GM21528 (cell line): ENCODE measurements around the gene ANK3.

Source experiments
- ATAC-seq: cut with Tn5 transposase; IDR thresholded peaks from one replicate; pipeline ENCODE4 v1.9.1; 2021; ENCODE audit warnings: mild to moderate bottlenecking, moderate library complexity; ENCODE audit not compliant: unreplicated experiment, low FRiP score

Gene ANK3

DNA sequence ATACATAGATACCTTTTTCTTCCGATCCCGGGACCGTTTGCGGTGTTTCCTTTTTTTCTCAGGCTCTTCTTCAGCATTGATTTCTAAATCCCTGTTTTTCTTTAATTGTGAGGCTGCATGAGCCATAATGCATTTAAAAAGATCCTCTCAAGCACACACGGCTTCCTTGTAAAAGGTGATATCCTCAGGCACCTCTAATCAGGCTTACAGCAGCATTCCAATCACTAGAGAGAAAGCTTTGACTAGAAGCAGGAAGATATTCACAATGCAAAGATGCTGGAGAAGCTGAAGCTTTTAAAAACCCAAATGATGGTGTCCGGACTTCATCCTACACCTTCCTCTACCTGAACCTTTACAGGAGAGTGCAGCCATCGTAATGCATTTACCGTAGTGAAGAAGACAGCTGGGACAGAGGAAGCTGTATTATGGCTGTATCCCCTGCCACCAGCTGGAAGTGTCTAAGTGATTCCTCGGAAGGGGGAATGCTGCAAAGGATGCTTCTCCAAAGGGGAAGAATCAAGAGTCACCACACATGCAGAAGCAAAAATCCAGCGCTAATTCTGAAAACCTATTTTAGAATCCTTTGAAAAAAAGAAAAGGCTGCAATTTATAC lies at the start of gene ANK3:
Gene ANK3, minus strand, starts transcription at position 463 of the 613 bp plus-strand sequence. Its CDS starts 337 bp downstream, at position 126.
- no peak for ATAC-seq

DNA sequence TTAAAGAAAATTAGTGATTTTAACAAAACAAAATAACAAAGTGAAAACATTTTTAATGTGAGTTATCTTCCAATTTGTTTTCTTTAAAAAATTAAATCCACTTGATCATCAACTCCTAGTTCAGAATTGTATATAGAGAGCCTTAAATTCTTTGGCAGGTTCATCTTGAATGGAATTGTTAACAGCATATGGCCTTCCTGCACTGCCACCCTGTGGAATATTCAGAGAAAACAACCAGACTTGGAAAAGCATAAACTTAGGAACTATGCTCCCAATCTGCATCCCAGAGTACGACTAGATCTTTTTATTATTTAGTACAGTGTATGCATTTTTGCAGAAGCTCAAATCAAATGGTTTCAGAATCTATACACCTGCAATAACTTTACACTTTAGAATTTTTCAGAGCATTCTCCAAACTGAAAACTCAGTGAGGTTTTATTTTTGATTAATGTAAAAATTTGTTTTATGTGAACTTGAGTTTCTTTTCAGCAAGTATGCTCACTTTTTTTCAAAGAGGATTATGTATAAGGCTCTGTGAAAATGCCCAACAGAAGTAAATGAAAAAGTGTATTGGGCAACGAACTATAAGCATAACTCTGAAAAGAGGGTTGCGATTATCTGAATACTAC lies 44.9 kb upstream of the ANK3 start:
- ATAC-seq, result no peak

DNA sequence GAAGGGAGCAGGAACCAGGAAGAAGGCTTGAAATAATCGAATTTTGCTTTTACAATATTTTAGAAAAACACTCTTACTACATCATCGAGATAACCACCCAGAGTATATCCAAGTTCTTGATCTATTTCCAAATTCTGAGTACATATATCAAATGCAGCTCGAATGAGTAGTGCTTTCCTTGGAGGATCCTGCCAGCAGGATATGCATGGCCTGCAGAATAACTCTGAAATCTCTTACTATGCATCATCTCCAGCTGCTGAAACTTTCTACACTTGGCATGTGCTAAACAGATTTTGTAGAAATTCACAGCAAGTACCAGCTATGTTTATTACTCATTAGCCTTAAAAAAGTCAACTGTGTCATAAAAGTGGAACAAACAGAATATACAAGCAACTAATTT lies 44.0 kb upstream of the ANK3 start:
- ATAC-seq, result no peak

DNA sequence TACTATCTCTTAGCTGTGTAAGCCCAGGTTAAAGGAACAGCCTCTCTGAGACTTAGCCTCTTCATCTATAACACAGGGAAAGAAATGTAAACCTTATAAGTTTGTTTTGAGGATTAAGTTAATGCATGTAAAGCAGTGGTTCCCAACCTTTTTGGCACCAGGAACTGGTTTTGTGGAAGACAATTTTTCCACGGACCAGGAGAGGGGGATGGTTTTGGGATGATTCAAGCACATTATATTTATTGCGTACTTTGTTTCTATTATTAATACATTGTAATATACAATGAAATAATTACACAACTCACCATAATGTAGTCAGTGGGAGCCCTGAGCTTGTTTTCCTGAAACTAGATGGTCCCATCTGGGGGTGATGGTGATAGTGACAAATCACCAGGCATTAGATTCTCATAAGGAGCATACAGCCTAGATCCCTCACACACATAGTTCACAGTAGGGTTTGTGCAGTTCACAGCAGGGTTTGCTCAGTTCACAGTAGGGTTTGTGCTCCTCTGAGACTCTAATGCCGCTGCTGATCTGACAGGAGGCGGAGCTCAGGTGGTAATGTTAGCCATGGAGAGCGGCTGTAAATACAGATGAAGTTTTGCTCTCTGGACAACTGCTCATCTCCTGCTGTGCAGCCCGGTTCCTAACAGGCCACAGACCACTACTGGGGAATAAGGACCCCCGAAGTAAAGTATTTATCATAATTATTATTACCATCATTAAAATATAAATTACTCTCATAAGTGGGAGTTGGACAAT lies 41.3 kb upstream of the ANK3 start:
- ATAC-seq, result no peak

DNA sequence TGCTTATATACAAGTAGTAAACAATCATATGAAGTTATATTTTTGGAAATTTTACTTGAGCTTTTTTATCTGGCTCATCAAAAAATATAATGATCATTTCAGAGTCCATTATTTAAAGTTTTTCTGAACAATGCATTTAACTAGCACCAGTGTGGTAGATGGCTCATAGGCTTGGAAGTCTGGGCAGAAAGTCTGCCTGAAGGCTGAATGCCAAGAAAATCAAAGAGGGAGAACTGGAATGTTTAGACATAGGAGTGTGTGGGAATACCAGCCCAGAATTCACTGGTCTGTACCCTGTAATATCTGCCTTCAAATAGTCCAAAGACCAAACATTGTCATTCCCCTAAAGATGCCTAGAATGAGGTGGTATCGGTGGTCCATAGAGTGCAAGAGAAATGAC lies 40.3 kb upstream of the ANK3 start:
- ATAC-seq, result no peak

DNA sequence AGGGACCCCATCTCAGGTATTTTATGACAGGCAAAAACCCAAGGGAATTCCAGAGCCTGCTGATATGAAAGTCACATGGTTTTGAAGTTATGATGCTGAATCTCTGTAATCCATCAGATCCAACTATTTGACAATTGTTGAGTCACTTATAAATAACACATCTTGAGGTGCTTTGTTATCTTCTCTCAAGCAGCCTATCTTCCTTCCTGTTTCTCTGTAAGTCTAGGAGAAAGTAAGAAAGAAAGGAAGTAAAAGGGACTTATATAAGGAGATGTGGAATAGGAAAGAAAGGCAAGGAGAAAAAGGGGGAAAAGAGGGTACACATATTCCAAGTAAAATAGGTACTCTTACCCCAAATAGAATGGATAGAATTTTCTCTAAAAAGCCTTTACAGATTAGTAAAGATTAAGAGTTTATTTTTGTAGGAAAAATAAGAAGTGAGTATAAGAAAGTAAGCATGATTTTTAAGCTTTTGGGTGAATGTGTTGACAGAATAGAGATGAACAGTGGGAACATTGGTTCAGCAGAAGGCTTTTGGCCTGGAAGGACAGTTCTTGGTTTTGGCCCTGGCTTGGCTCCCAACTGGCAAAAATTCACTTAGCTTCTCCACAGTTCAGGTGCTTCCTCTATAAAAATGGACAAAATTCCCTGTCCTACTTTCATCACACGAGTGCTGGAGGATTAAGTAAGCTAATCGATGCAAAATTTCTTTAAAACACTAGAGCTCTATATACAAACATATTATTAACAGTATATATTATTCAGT lies 39.6 kb upstream of the ANK3 start:
- ATAC-seq, result no peak

DNA sequence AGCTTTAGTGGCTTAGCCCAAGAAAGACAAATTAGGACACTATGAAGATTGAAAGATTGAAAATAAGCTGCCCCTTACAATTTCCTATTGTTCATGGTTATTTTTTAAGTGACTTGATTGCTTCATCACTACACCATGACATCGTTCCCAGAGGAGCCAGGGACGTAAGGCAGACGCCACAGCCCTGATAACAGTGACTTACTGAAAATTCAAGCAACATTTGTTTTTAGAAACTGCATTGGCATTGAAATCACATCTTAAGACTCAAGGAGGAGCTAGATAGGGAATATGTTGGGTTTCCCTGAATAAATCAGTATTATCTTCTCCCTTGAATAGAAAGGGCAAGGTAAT lies 38.7 kb upstream of the ANK3 start:
- ATAC-seq, result no peak

DNA sequence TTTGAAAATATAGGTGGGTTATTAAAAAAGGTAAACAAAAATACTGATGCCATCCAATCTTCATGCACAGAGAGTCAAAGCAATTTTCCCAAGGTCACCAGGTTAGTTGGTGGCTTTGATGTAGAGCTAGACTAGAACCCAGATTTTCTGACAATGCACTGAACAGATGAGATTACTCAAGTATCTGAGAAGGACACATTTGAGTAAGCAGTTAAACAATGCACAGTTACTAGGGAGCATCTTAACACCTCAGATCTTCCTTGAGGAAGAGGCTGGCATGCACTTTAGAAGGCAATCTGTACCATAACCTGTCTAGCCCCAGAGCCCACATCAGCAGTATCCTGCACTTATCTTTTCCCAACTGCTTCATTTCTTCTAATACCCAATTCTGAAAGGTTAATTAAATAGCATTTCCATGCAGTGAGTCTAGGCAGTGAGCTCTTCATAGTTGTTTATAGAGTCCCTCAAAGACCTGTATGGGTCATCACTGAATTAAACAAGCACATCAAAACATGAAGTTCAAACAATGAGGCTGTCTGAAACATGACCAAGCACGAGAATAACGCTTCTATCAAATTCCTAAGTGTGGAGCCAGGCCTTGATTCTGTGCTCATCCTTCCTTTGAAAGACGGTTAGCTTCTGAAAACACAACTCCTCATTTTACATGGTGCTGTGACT lies 38.2 kb upstream of the ANK3 start:
- no peak for ATAC-seq

DNA sequence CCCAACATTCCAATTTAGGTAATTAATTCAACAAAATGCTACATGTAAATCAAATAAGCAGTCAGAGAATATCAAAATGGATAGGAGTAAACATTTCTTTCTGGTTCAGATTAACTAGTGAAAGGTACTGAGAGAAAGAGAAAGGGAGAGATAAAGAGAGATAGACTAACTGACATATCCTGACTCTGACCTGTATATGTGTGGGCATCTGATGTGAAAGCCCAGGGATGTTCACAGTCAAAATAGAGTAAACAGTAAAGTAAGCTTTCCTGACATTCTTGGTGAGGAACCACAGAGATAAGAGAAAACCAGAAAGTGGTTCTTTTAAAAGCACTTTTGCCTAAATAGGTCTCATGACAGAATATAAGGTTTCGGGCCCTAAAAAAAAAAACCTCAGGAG lies 37.5 kb upstream of the ANK3 start:
- no peak for ATAC-seq

DNA sequence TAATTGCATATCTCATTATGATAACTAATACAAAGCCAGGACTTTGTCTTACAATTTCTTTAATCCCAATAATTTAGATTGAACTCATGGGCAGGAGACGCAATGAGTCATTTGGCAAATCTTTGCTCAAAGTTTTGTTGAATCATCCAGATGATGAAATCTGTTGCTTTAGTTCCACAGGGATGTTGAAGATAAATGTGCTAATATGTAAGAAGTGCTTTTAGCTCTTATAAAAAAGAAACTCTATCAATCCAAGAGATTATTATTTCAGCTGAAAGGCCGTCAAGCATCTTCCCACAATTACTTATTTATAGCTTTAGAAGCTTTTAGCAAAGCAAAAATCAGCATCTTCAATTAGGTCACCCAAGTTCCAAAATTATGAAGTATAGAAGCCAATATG lies 36.8 kb upstream of the ANK3 start:
- ATAC-seq, result no peak

DNA sequence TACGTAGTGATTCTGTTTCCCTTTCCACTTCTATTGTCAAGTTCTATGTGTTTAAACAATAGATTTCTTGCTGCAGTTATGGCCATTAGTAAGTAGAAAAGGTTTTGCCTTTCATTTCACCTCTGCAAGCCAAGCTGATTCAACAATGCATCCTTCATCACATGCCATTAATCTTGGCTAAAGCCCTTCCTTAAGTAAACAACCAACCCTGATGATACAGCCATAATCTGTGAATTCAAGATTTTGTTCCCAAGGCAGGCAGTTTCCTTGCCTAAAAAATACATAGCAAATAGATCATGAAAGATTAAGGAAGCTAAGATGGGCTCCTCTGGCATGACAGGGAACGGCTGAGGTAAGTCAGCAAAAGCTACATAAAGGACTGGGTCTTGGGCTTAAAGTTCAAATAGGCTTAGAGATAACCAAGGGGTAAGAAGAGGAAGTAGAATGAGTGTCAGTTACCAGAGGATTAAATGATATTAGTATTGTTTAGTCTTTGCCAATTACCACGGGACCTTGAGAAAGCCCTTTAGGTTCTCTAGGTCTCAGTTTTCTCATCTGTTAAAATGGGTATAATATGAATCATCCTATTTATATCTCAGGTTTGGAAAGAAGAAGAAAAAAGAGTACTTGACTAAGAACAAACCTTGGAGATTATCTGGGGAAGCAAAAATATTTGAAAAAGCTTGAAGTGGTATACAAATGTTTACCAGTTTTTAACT lies 35.9 kb upstream of the ANK3 start:
- ATAC-seq, result no peak

DNA sequence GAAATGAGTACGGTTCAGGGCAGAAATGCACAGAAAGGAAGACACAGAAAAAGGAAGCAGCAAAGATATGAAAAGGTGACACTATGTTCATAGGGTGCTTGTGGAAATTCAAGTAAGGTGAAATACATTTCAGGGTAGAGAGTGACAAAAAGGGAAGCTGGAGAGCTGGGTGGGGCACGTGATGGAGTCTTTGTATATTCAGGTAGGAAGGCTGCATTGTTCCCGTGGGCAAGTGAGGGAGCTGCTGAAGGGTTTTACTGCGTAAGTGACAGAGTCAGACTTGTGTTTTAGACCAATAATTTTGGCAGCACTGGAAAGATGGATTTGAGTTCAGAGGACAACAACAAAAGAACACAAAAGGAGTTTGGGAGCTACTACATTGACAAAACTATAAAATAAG lies 35.3 kb upstream of the ANK3 start:
- ATAC-seq, result no peak

DNA sequence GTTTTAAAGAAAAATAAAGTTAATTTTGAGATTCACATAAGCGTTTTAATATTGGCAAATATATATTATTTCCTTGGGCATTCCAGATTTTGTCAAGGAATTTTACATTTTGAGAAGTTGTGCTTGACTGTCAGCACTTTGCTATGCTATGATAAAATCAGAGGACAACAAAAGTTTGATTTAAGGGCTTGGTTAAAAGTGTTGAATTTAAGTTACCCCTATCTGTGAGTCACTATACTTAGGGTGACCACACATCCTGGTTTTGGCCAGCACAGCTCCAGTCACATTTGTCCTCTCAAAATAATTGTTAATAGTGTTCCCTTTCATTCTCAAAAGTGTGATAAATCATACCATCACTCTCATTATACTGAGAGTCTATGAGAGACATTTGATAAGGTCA lies 34.2 kb upstream of the ANK3 start:
- no peak for ATAC-seq

DNA sequence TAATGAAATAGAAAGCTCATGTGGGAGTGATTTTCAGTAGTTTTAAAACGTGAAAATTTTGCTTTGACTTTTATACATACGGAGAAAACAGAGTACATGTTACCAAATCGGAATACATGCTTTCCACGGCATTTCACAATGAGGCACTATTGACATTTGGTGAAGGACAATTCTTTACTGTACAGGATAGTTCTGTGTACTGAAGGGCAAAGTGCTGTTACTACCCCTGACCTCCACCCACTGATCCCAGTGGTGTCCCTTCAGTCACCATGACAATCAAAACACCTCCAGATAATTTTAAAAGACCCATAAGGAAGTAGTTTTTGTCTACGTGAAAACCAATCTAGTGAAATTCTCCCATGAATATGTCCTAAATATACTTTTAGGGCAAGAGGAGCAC lies 33.1 kb upstream of the ANK3 start:
- no peak for ATAC-seq

DNA sequence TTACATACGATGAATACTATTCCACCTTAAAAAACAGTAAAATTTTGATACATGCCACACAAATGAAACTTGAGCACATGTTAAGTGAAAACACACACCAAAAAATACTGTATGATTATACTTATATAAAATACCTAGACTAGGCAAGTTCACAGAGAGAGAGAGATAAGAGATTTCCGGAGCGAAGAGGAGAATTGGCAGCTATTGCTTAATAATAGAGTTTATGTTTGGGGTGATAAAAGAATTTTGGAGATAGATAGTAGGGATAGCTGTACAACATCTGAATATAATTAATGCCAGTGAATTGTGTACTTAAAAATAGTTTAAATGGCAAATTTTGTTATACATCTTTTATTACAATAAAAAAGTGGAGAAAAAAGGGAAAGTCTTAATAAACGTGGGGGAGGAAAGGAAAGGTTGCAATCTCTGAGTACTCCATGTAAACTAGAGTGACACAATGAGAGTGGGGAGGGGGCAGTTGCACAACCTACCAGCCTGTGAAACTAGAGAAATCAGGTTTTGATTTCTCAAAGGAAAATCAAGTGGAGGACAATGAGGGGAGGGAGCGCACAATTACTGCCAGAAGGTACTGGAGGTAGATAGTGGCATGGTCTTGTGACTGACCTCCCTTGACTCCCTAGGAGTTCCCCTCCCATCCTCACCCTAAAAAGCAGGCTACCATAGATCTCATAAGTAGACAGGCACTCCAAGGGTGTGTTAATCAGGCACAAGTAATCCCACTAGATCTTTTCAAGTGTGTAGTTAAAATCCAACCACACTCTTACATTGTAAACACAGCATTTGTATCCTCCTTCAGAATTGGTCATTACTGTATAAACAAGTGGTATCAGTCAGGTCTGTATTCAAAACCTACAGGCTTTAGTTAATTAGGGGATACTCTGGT lies 31.6 kb upstream of the ANK3 start:
- no peak for ATAC-seq

DNA sequence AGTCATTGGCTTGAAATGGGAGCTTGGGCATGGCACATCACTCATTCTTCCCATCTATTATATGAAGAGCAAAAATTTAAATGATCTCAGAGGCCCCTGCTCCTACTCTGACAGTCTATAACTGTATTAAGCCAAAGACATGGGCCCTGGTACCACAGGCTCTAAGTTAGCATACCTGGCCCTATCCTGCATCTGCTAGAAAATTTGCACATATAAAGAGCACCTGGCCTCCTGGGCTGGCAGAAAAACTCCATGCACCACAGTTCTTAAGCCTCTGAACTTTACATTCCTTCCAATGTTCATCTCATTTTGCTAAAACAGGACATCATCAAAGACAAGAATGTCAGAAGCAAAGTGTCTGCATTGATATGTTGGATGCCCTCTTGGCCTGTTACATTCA lies 29.6 kb upstream of the ANK3 start:
- ATAC-seq, result no peak

DNA sequence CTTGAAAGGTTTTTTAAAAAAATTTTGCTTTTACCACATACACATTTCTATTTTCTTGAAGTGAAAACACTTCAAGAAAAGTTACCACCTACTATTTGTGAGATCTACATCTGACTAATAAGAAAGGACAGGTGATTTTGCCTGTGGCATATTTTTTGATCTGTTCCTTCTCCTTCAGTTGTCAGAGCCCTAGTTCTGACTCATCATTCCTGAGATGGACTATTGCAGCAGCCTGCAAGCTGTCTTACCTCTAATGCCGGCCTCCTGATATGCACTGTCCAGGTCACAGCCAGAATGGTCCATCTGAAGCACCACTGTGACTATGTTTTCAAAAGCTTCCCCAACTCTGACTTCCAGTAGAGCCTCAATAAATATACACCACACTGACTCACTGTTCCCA lies 28.2 kb upstream of the ANK3 start:
- no peak for ATAC-seq

DNA sequence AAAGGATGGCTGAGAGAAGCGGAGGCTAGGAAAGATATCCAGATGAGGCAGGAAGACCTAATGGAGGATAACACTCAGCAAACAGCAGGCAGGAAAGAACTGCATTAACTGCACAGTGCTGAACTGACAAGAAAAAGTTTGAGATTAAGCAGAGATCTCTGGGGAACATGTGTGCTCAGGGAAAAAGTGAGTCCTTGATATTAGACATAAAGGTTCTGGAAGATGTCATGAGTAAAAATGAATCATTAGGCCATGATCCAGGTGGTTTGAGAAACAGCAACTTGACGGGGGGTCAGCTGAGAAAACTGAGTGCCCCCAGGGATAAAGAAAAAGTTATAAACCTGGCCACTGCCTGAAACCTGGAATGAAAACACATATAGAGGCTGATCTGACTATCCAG lies 27.3 kb upstream of the ANK3 start:
- ATAC-seq, result no peak
